Stimulated activated naive CD8-positive, alpha-beta T cell treated with anti-CD3 and anti-CD28 coated beads, Interleukin-15, amount 100 ng/mL, for 72 hours (primary cell): ENCODE measurements around the gene SF3B3.
"Not testable (repeated sequence)": the region's sequence is repeated elsewhere in the genome, so short reads cannot be mapped to it uniquely, and the experiment has no call there.

Experiments used
- ATAC-seq: fragments of 150-1000 bp; cut with Tn5 transposase; 2 replicates; pipeline ENCODE4 v1.10.0; 2021; ENCODE audit warnings: mild to moderate bottlenecking, moderate library complexity
- DNase-seq, 2 donors: peaks; one replicate each; pipeline ENCODE4 v3.0.0; 2021 to 2022
- H3K27ac Mint-ChIP-seq, 2 donors: one replicate each; pipeline ENCODE4 v1.8.0; 2022; ENCODE audit warnings: mild to moderate bottlenecking in 2 of 2, mixed read lengths in 2 of 2, moderate library complexity in 2 of 2
- H3K27me3 Mint-ChIP-seq: one replicate; pipeline ENCODE4 v1.8.0; 2022; ENCODE audit warnings: mixed read lengths
- H3K4me1 Mint-ChIP-seq: one replicate; pipeline ENCODE4 v1.8.0; 2022; ENCODE audit warnings: mild to moderate bottlenecking, mixed read lengths
- H3K4me3 Mint-ChIP-seq, 2 donors: one replicate each; pipeline ENCODE4 v1.8.0; 2022; ENCODE audit warnings: mild to moderate bottlenecking in 2 of 2, mixed read lengths in 2 of 2, moderate library complexity in 1 of 2
- H3K9me3 Mint-ChIP-seq, 2 donors: one replicate each; pipeline ENCODE4 v1.8.0; 2022; ENCODE audit warnings: mixed read lengths in 2 of 2

Gene SF3B3

GRCh38 chr16:70589416-70589815 lies 65.8 kb downstream of the SF3B3 start:
- H3K27ac Mint-ChIP-seq, H3K27me3 Mint-ChIP-seq, H3K9me3 Mint-ChIP-seq, H3K4me3 Mint-ChIP-seq, DNase-seq, H3K4me1 Mint-ChIP-seq, ATAC-seq: not testable (repeated sequence)

- no peaks in the 10 kb centered on the region for H3K9me3 Mint-ChIP-seq
- DNase-seq: no peak
- H3K27me3 Mint-ChIP-seq: no peaks in the 10 kb centered on the region
- no peak for ATAC-seq
- H3K4me3 Mint-ChIP-seq: no peak overlapping the region
- H3K27ac Mint-ChIP-seq: no peak overlapping the region
- H3K4me1 Mint-ChIP-seq: no peaks in the 10 kb centered on the region
These were observed 66.4 kb downstream of the SF3B3 start for GRCh38 chr16:70589998-70590471.

GRCh38 chr16:70590722-70591415 lies 67.3 kb downstream of the SF3B3 start:
- Mint-ChIP-seq H3K27me3 (no peaks in the 10 kb centered on the region), H3K4me1 (no peaks in the 10 kb centered on the region), H3K27ac (peak overlapping the region in 1 of 2 donors; percentile 46), H3K9me3 (no peaks in the 10 kb centered on the region), H3K4me3 (no peak overlapping the region)
- DNase-seq (no peak), ATAC-seq (peak; percentile 40)

- H3K27ac Mint-ChIP-seq: no peak overlapping the region
- no peaks in the 10 kb centered on the region for H3K27me3 Mint-ChIP-seq
- no peak overlapping the region for H3K4me3 Mint-ChIP-seq
- DNase-seq (no peak), ATAC-seq (no peak)
- H3K9me3 Mint-ChIP-seq: no peaks in the 10 kb centered on the region
- no peaks in the 10 kb centered on the region for H3K4me1 Mint-ChIP-seq
These were observed 68.0 kb downstream of the SF3B3 start for GRCh38 chr16:70591615-70592014.

GRCh38 chr16:70592106-70592571 lies 68.5 kb downstream of the SF3B3 start:
- Mint-ChIP-seq H3K27ac (no peak overlapping the region), H3K4me3 (no peak overlapping the region), H3K27me3 (no peaks in the 10 kb centered on the region), H3K4me1 (no peaks in the 10 kb centered on the region), H3K9me3 (no peaks in the 10 kb centered on the region)
- DNase-seq (no peak), ATAC-seq (no peak)

- no peaks in the 10 kb centered on the region for H3K4me1 Mint-ChIP-seq
- ATAC-seq (no peak), DNase-seq (no peak)
- H3K4me3 Mint-ChIP-seq: no peak overlapping the region
- H3K27ac Mint-ChIP-seq: no peak overlapping the region
- no peaks in the 10 kb centered on the region for H3K27me3 Mint-ChIP-seq
- no peaks in the 10 kb centered on the region for H3K9me3 Mint-ChIP-seq
These were observed 69.9 kb downstream of the SF3B3 start for GRCh38 chr16:70593544-70593943.

- no peaks in the 10 kb centered on the region for H3K4me1 Mint-ChIP-seq
- H3K27me3 Mint-ChIP-seq: no peaks in the 10 kb centered on the region
- no peaks in the 10 kb centered on the region for H3K9me3 Mint-ChIP-seq
- H3K27ac Mint-ChIP-seq: no peak overlapping the region
- no peak for ATAC-seq
- no peak for DNase-seq
- H3K4me3 Mint-ChIP-seq: no peak overlapping the region
These were observed 71.0 kb downstream of the SF3B3 start for GRCh38 chr16:70594569-70594968.

GRCh38 chr16:70597135-70597835 lies 73.7 kb downstream of the SF3B3 start:
- H3K9me3 Mint-ChIP-seq: no peaks in the 10 kb centered on the region
- H3K4me1 Mint-ChIP-seq: no peaks in the 10 kb centered on the region
- H3K27me3 Mint-ChIP-seq: no peaks in the 10 kb centered on the region
- ATAC-seq (no peak), DNase-seq (no peak)
- H3K27ac Mint-ChIP-seq: no peak overlapping the region
- H3K4me3 Mint-ChIP-seq: no peak overlapping the region

GRCh38 chr16:70598937-70599503 lies 75.4 kb downstream of the SF3B3 start:
- H3K27me3 Mint-ChIP-seq: no peaks in the 10 kb centered on the region
- H3K27ac Mint-ChIP-seq: no peak overlapping the region
- no peaks in the 10 kb centered on the region for H3K9me3 Mint-ChIP-seq
- H3K4me1 Mint-ChIP-seq: no peaks in the 10 kb centered on the region
- no peak overlapping the region for H3K4me3 Mint-ChIP-seq
- DNase-seq (no peak), ATAC-seq (no peak)

GRCh38 chr16:70600730-70601129 lies 77.1 kb downstream of the SF3B3 start:
- H3K4me3 Mint-ChIP-seq: no peak overlapping the region
- no peak for DNase-seq
- peak overlapping the region in 1 of 2 donors; percentile 8 for H3K27ac Mint-ChIP-seq
- H3K27me3 Mint-ChIP-seq: no peaks in the 10 kb centered on the region
- no peaks in the 10 kb centered on the region for H3K9me3 Mint-ChIP-seq
- no peaks in the 10 kb centered on the region for H3K4me1 Mint-ChIP-seq
- ATAC-seq: no peak

GRCh38 chr16:70601576-70602575 lies 78.3 kb downstream of the SF3B3 start:
- ATAC-seq: no peak
- DNase-seq: no peak
- Mint-ChIP-seq H3K4me1 (no peaks in the 10 kb centered on the region), H3K27ac (no peak overlapping the region), H3K4me3 (no peak overlapping the region), H3K9me3 (no peaks in the 10 kb centered on the region), H3K27me3 (no peaks in the 10 kb centered on the region)

GRCh38 chr16:70602831-70603230 lies 79.2 kb downstream of the SF3B3 start:
- Mint-ChIP-seq H3K4me3 (no peak overlapping the region), H3K27me3 (no peaks in the 10 kb centered on the region), H3K27ac (no peak overlapping the region), H3K4me1 (no peaks in the 10 kb centered on the region), H3K9me3 (no peaks in the 10 kb centered on the region)
- no peak for ATAC-seq
- DNase-seq: no peak

GRCh38 chr16:70604407-70605282 lies 81.0 kb downstream of the SF3B3 start:
- Mint-ChIP-seq H3K27me3 (no peaks in the 10 kb centered on the region), H3K27ac (peak overlapping the region in 1 of 2 donors; percentile 31), H3K9me3 (no peaks in the 10 kb centered on the region), H3K4me3 (no peak overlapping the region), H3K4me1 (no peaks in the 10 kb centered on the region)
- ATAC-seq (no peak), DNase-seq (no peak)

GRCh38 chr16:70605283-70605657 lies 81.7 kb downstream of the SF3B3 start:
- Mint-ChIP-seq H3K27me3 (no peaks in the 10 kb centered on the region), H3K27ac (peak overlapping the region in 1 of 2 donors; percentile 48), H3K4me3 (no peak overlapping the region), H3K4me1 (no peaks in the 10 kb centered on the region), H3K9me3 (no peaks in the 10 kb centered on the region)
- ATAC-seq: no peak
- no peak for DNase-seq
